ENCODE data around the gene MSH3. TPM values are rescaled to one million over a fixed set of nuclear protein-coding genes. Genes with fewer than 3 reads are reported as not detected.

Gene MSH3
- total and polyA plus RNA-seq, 2 of the 8 experiments (the other 6 are each of a cell fraction or from before 2014, with no cell fraction given): 3.6 to 22.6 TPM

- no peak overlapping the region for H3K56ac ChIP-seq (replicated peaks; ENCODE audit: insufficient read length, low read depth, low read length)
- no peaks in the 10 kb centered on the region for H3K79me2 ChIP-seq (ENCODE audit: control insufficient read depth in 1 of 2, insufficient read depth in 2 of 2, low read length in 2 of 2)
- H4K5ac ChIP-seq (ENCODE audit: insufficient read length, low read depth, low read length): no peak overlapping the region
- no peak overlapping the region for H3K4ac ChIP-seq (replicated peaks; ENCODE audit: insufficient read length, low read depth, low read length)
- no peak overlapping the region for H3K18ac ChIP-seq (ENCODE audit: extremely low read depth, low read length)
- 87% methylated on average over 2 of the region's 2 CpGs; no CpG with 5 or more reads in 1 of the 2 experiments for WGBS, 2 experiments (ENCODE audit: extremely low coverage in 1 of 2, insufficient coverage in 1 of 2, insufficient read length in 1 of 2, insufficient replicate concordance in 2 of 2, low coverage in 1 of 2, low lambda C conversion rate in 2 of 2, missing lambda C conversion rate in 1 of 2)
- H4K20me1 ChIP-seq (replicated peaks in 1 of 2; ENCODE audit: control insufficient read depth in 1 of 2, insufficient read depth in 2 of 2, low read length in 2 of 2): peaks cover 0 to 2% of the 10 kb centered on the region in 2 experiments
- no peak overlapping the region for H3K27ac ChIP-seq (ENCODE audit: low read depth, low read length)
- no peak overlapping the region for H3K23ac ChIP-seq (ENCODE audit: insufficient read length)
- no peak overlapping the region for H3K14ac ChIP-seq (ENCODE audit: insufficient read length)
- no peak overlapping the region for H2BK5ac ChIP-seq (ENCODE audit: low read depth, low read length)
- H3K79me1 ChIP-seq (ENCODE audit: low read depth, low read length): no peaks in the 10 kb centered on the region
- H3K4me1 ChIP-seq (replicated peaks in 1 of 4; ENCODE audit: control insufficient read depth in 3 of 4, insufficient read depth in 4 of 4, low read length in 3 of 4): peaks cover 0 to 3% (median 0%) of the 10 kb centered on the region in 4 experiments; a peak in 2 of 7 replicates
- TF ChIP-seq TAF1 (IDR thresholded peaks at IDR 0.05; ENCODE audit: low read depth, low read length) (no peak), CHD1 (IDR thresholded peaks at IDR 0.05; ENCODE audit: low read depth, low read length) (no peak), NANOG (IDR thresholded peaks at IDR 0.05; ENCODE audit: insufficient read depth, low read depth, low read length, poor library complexity, severe bottlenecking) (no peak), KDM1A (IDR thresholded peaks at IDR 0.05; ENCODE audit: borderline replicate concordance, low read length) (no peak), RFX5 (IDR thresholded peaks at IDR 0.05; ENCODE audit: borderline replicate concordance, low read depth, low read length) (no peak)
- H3K36me3 ChIP-seq (ENCODE audit: control insufficient read depth in 2 of 4, insufficient read depth in 4 of 4, low read length in 3 of 4): no peaks in the 10 kb centered on the region; a peak in 1 of 8 replicates
- POLR2A ChIA-PET (ENCODE audit: partially characterized antibody): no interaction called here
- H2BK20ac ChIP-seq (ENCODE audit: low read length): no peak overlapping the region
- FAIRE-seq: no peak
- H2AK5ac ChIP-seq (ENCODE audit: low read depth, low read length): no peak overlapping the region
- no peak overlapping the region for H4K8ac ChIP-seq (ENCODE audit: extremely low read depth, insufficient read depth, low read length)
- no peak overlapping the region for H2AFZ ChIP-seq (ENCODE audit: low read length)
- H3K27me3 ChIP-seq (replicated peaks in 1 of 4; ENCODE audit: control insufficient read depth in 3 of 4, extremely low read depth in 1 of 4, insufficient read depth in 3 of 4, low read length in 3 of 4): no peaks in the 10 kb centered on the region
- H3K23me2 ChIP-seq (ENCODE audit: low read depth, low read length): no peaks in the 10 kb centered on the region
- H3K9me3 ChIP-seq (ENCODE audit: insufficient read depth in 2 of 2, low read depth in 1 of 2, low read length in 1 of 2): no peaks in the 10 kb centered on the region
- no peak overlapping the region for H2BK15ac ChIP-seq (ENCODE audit: low read length)
- no peak for DNase-seq (ENCODE audit: low read depth in 1 of 2, low spot score in 2 of 2)
- H2BK12ac ChIP-seq (ENCODE audit: low read depth, low read length): no peak overlapping the region
- H3K9ac ChIP-seq (replicated peaks in 1 of 4; ENCODE audit: extremely low read depth in 1 of 4, low read depth in 3 of 4, low read length in 3 of 4): no peak overlapping the region
- no peak overlapping the region for H3K4me3 ChIP-seq (ENCODE audit: extremely low read depth in 1 of 4, insufficient read depth in 2 of 4, low read depth in 3 of 4, low read length in 4 of 4)
- no peak overlapping the region for H3K4me2 ChIP-seq (ENCODE audit: insufficient read depth in 1 of 2, low read depth in 2 of 2, low read length in 2 of 2)
- no peak overlapping the region for H2BK120ac ChIP-seq (replicated peaks; ENCODE audit: low read depth, low read length)
- H4K91ac ChIP-seq (replicated peaks; ENCODE audit: insufficient read length, low read length): no peak overlapping the region
- CTCF ChIA-PET (ENCODE audit: partially characterized antibody): interaction anchor here (0.6 to 1.8 kb wide), 4 partner anchors 10 to 340 kb away, joined by 3 to 6 read pairs (median 4); no protein-coding TSS in a partner anchor
These were observed 211.1 kb downstream of the MSH3 start for GRCh38 chr5:80865551-80865950.

Measured in H1 (cell line).